SK-N-SH (cell line): Measurements from ENCODE around the gene SMCHD1. TPM values are rescaled to one million over a fixed set of nuclear protein-coding genes. Genes with fewer than 3 reads are reported as not detected.

ENCODE experiments used
- CTCF ChIA-PET: fragments of 300-600, 350-600 bp; formaldehyde crosslinking; extraction: SDS; loops from one replicate; lab custom pipeline; 2021; lab: Yijun Ruan, JAX
- POLR2A ChIA-PET: fragments of 350-600 bp; sonication (Branson Sonifier 250); formaldehyde crosslinking; extraction: SDS; loops from one replicate; lab custom pipeline; 2020; ENCODE audit warnings: antibody characterized with exemption, inconsistent platforms; lab: Yijun Ruan, JAX
- DNase-seq: peaks from one replicate; pipeline ENCODE4 v3.0.0; 2012
- H2AFZ ChIP-seq: fragments of 200-600 bp; sonication (generic); 2 replicates; pipeline ENCODE4 v1.8.1; 2016; ENCODE audit warnings: antibody characterized with exemption, mild to moderate bottlenecking, low read depth
- H3F3A ChIP-seq: fragments of 200-600 bp; sonication (generic); replicated peaks from 2 replicates; pipeline ENCODE3; 2016; ENCODE audit warnings: antibody characterized with exemption, mild to moderate bottlenecking; ENCODE audit not compliant: insufficient read depth
- H3K27ac ChIP-seq, 2 experiments: fragments of 200-500 bp in 1 of 2; fragments of 200-600 bp in 1 of 2; sonication (Bioruptor generic) in 1 of 2; sonication (generic), shearing (Covaris generic) in 1 of 2; 2 replicates each; pipeline versions ENCODE4 v1.5.1 to v1.6.1; 2014 to 2016; ENCODE audit warnings: low read depth in 2 of 2, inconsistent platforms in 1 of 2, low read length in 1 of 2, mild to moderate bottlenecking in 1 of 2, mixed read lengths in 1 of 2
- H3K27me3 ChIP-seq: fragments of 200-600 bp; sonication (generic), shearing (Covaris generic); 2 replicates; pipeline ENCODE4 v1.6.1; 2016; ENCODE audit warnings: mixed run types; ENCODE audit not compliant: insufficient read depth
- H3K36me3 ChIP-seq, 2 experiments: fragments of 200-500 bp in 1 of 2; fragments of 200-600 bp in 1 of 2; sonication (Bioruptor generic) in 1 of 2; sonication (generic) in 1 of 2; replicated peaks in 1 of 2; 2 replicates each; pipeline versions ENCODE3 to v1.5.1; 2014 to 2016; ENCODE audit warnings: low read length in 1 of 2, mild to moderate bottlenecking in 1 of 2; ENCODE audit not compliant: insufficient read depth in 2 of 2, control insufficient read depth in 1 of 2
- H3K4me1 ChIP-seq, 2 experiments: fragments of 200-500 bp in 1 of 2; fragments of 200-600 bp in 1 of 2; sonication (Bioruptor generic) in 1 of 2; sonication (generic), shearing (Covaris generic) in 1 of 2; 2 replicates each; pipeline versions ENCODE4 v1.5.1 to v1.6.1; 2014 to 2016; ENCODE audit warnings: low read depth in 1 of 2, low read length in 1 of 2, mixed run types in 1 of 2; ENCODE audit not compliant: insufficient read depth in 2 of 2, control insufficient read depth in 1 of 2
- H3K4me2 ChIP-seq: fragments of 200-600 bp; sonication (generic), shearing (Covaris generic); 2 replicates; pipeline ENCODE4 v1.6.1; 2017; ENCODE audit warnings: mixed run types
- H3K4me3 ChIP-seq, 2 experiments: fragments of 200-500 bp in 1 of 2; fragments of 200-600 bp in 1 of 2; sonication (Bioruptor generic) in 1 of 2; sonication (generic), shearing (Covaris generic) in 1 of 2; 2 replicates each; pipeline versions ENCODE4 v1.5.1 to v1.8.1; 2014 to 2016; ENCODE audit warnings: low read depth in 2 of 2, inconsistent platforms in 1 of 2, low read length in 1 of 2, mild to moderate bottlenecking in 1 of 2, mixed read lengths in 1 of 2, moderate library complexity in 1 of 2
- H3K79me2 ChIP-seq: fragments of 200-600 bp; sonication (generic); 2 replicates; pipeline ENCODE4 v1.8.1; 2017; ENCODE audit warnings: mild to moderate bottlenecking; ENCODE audit not compliant: insufficient read depth
- H3K9ac ChIP-seq: fragments of 200-600 bp; sonication (generic); 2 replicates; pipeline ENCODE4 v1.6.1; 2017; ENCODE audit warnings: mixed run types
- H3K9me2 ChIP-seq: fragments of 200-600 bp; sonication (generic); 2 replicates; pipeline ENCODE4 v1.6.1; 2017; ENCODE audit warnings: mixed run types
- H3K9me3 ChIP-seq: fragments of 200-600 bp; sonication (generic); 2 replicates; pipeline ENCODE4 v1.6.1; 2017; ENCODE audit warnings: mixed run types, mild to moderate bottlenecking, moderate library complexity
- H4K20me1 ChIP-seq: fragments of 200-600 bp; sonication (generic); 2 replicates; pipeline ENCODE4 v1.6.1; 2017; ENCODE audit warnings: mild to moderate bottlenecking, mixed run types; ENCODE audit not compliant: insufficient read depth
- CHD2 ChIP-seq: fragments of 150-350 bp; IDR thresholded peaks from 2 replicates; pipeline ENCODE4 v1.6.1; 2018; ENCODE audit warnings: low read length; ENCODE audit not compliant: partially characterized antibody
- EZH2phosphoT487 ChIP-seq: fragments of 200-600 bp; sonication (generic); IDR thresholded peaks from 2 replicates; pipeline ENCODE4 v1.6.1; 2017; ENCODE audit warnings: low read depth, mixed run types, mild to moderate bottlenecking, antibody characterized with exemption, moderate library complexity, borderline replicate concordance
- GABPA ChIP-seq: IDR thresholded peaks from 2 replicates; pipeline ENCODE4 v1.4.0; 2012; ENCODE audit warnings: low read depth, mild to moderate bottlenecking
- GATA2 ChIP-seq: sonication (generic); formaldehyde crosslinking; IDR thresholded peaks from 2 replicates; pipeline ENCODE4 v1.5.0; 2020; ENCODE audit warnings: mild to moderate bottlenecking, missing genetic modification reagents
- IRF3 ChIP-seq: fragments of 150-350 bp; IDR thresholded peaks from 2 replicates; pipeline ENCODE4 v1.6.1; 2016; ENCODE audit warnings: mild to moderate bottlenecking, low read depth, low read length
- MXI1 ChIP-seq: IDR thresholded peaks from 2 replicates; pipeline ENCODE4 v1.6.1; 2012; ENCODE audit warnings: mild to moderate bottlenecking, low read depth, low read length, improper control_type of control experiment
- NFIC ChIP-seq: IDR thresholded peaks from 2 replicates; pipeline ENCODE4 v1.4.0; 2012; ENCODE audit warnings: borderline replicate concordance
- NRF1 ChIP-seq: IDR thresholded peaks from 2 replicates; pipeline ENCODE4 v1.6.1; 2012; ENCODE audit warnings: low read depth, mild to moderate bottlenecking, low read length
- PBX3 ChIP-seq: IDR thresholded peaks from 2 replicates; pipeline ENCODE4; 2012
- POLR2AphosphoS5 ChIP-seq: IDR thresholded peaks from 2 replicates; pipeline ENCODE4 v1.6.1; 2012; ENCODE audit warnings: low read depth, low read length
- RCOR1 ChIP-seq: fragments of 150-350 bp; IDR thresholded peaks from 2 replicates; pipeline ENCODE4 v1.6.1; 2017; ENCODE audit warnings: antibody characterized with exemption, low read length
- REST ChIP-seq: IDR thresholded peaks from 2 replicates; pipeline ENCODE4 v1.6.1; 2012; ENCODE audit warnings: mild to moderate bottlenecking, low read depth, low read length, moderate library complexity
- RFX5 ChIP-seq: IDR thresholded peaks from 2 replicates; pipeline ENCODE4 v1.6.1; 2012; ENCODE audit warnings: mild to moderate bottlenecking, improper control_type of control experiment, low read length
- RXRA ChIP-seq: IDR thresholded peaks from 2 replicates; pipeline ENCODE4 v1.4.0; 2012; ENCODE audit warnings: low read depth, mild to moderate bottlenecking, borderline replicate concordance
- SIN3A ChIP-seq: IDR thresholded peaks from 2 replicates; pipeline ENCODE4 v1.6.1; 2012; ENCODE audit warnings: low read depth, mild to moderate bottlenecking, low read length, moderate library complexity, borderline replicate concordance
- TAF1 ChIP-seq: IDR thresholded peaks from 2 replicates; pipeline ENCODE4 v1.6.1; 2012; ENCODE audit warnings: low read depth, mild to moderate bottlenecking, low read length, moderate library complexity, borderline replicate concordance
- TCF12 ChIP-seq: IDR thresholded peaks from 2 replicates; pipeline ENCODE4 v1.4.0; 2012
- USF1 ChIP-seq: IDR thresholded peaks from 2 replicates; pipeline ENCODE4 v1.4.0; 2012; ENCODE audit warnings: low read depth, borderline replicate concordance
- USF2 ChIP-seq: fragments of 150-350 bp; IDR thresholded peaks from 2 replicates; pipeline ENCODE4 v1.6.1; 2017; ENCODE audit warnings: antibody characterized with exemption, low read length, low read depth, borderline replicate concordance
- YY1 ChIP-seq: IDR thresholded peaks from 2 replicates; pipeline ENCODE4 v1.4.0; 2012; ENCODE audit warnings: low read depth, mild to moderate bottlenecking
- WGBS: methylation state at CpG from one replicate; pipeline ENCODE4 v1.1.6; 2017; ENCODE audit warnings: low lambda C conversion rate; 5-methylcytosine and 5-hydroxymethylcytosine counted together
- polyA plus RNA-seq, 3 experiments: library from polyadenylated mRNA; depleted of rRNA; stranded (reverse); fragments of >200 nt; gene quantifications; 2 replicates each; pipeline ENCODE4 v1.2.3, GENCODE V29; 2012

Gene SMCHD1
- polyA plus RNA-seq, 1 of the 3 experiments (the other 2 are of a cell fraction), result 8.9 TPM

GRCh38 chr18:2848247-2849246 is 193.0 kb downstream of the SMCHD1 start:
- Histone ChIP-seq H3F3A (no peaks in the 10 kb centered on the region), H3K4me2 (peak overlapping the region; percentile 59; the same call in 1 of the 2 replicates), H4K20me1 (no peaks in the 10 kb centered on the region), H3K9ac (no peak overlapping the region), H3K9me3 (no peaks in the 10 kb centered on the region), H3K4me3 (no peak overlapping the region), H3K36me3 (no peaks in the 10 kb centered on the region), H3K27me3 (peaks cover 50% of the 10 kb centered on the region), H3K79me2 (no peaks in the 10 kb centered on the region), H2AFZ (no peak overlapping the region), H3K9me2 (no peaks in the 10 kb centered on the region), H3K4me1 (no peaks in the 10 kb centered on the region; a peak in 1 of 4 replicates)
- POLR2A ChIA-PET, result no interaction called here
- CTCF ChIA-PET, result interaction anchor here (0.6 to 0.7 kb wide), 2 partner anchors 12 to 128 kb away, joined by 3 read pairs; no protein-coding TSS in a partner anchor
- TF ChIP-seq USF1, result no peak
- TF ChIP-seq RFX5, result no peak
- no peak for TF ChIP-seq TCF12
- no peak for TF ChIP-seq YY1
- TF ChIP-seq GATA2 (CRISPR knock-in tag), result no peak
- no peak for TF ChIP-seq NFIC
- TF ChIP-seq MXI1, result no peak
- TF ChIP-seq EZH2phosphoT487, result no peak
- no peak for TF ChIP-seq USF2
- TF ChIP-seq REST, result no peak
- TF ChIP-seq PBX3, result no peak
- TF ChIP-seq GABPA, result no peak
- no peak for TF ChIP-seq CHD2
- TF ChIP-seq IRF3, result no peak
- TF ChIP-seq NRF1, result no peak
- no peak for TF ChIP-seq POLR2AphosphoS5
- no peak for TF ChIP-seq RXRA
- TF ChIP-seq TAF1, result no peak
- no peak for TF ChIP-seq RCOR1
- no peak for TF ChIP-seq SIN3A
- TF ChIP-seq, all 33 proteins: peak for 0
- DNase-seq, result no peak
- 15% methylated on average over 17 of the region's 17 CpGs for WGBS
- H3K27ac ChIP-seq, result no peak overlapping the region
